ENCODE results near the gene CHURC1. TPM values are rescaled to one million over a fixed set of nuclear protein-coding genes. Genes with fewer than 3 reads are reported as not detected.

The CHURC1 gene
- total RNA-seq, 1 donor from 2014 or later: 38.6 TPM

GRCh38 chr14:64956697-64957406, 42.6 kb downstream of the CHURC1 start:
- ATAC-seq: no peak

- ATAC-seq: no peak
These were observed 43.9 kb downstream of the CHURC1 start for GRCh38 chr14:64958201-64958600.

- ATAC-seq: peak; percentile 63
These were observed 44.5 kb downstream of the CHURC1 start for GRCh38 chr14:64958743-64959142.

- ATAC-seq: peak; percentile 63
These were observed 46.6 kb downstream of the CHURC1 start for GRCh38 chr14:64960762-64961276.

GRCh38 chr14:64963611-64964010, 49.4 kb downstream of the CHURC1 start:
- no peak for ATAC-seq

- ATAC-seq: no peak
These were observed 51.2 kb downstream of the CHURC1 start for GRCh38 chr14:64965356-64966000.

- ATAC-seq: peak; percentile 85
These were observed 52.7 kb downstream of the CHURC1 start for GRCh38 chr14:64966976-64967375.

GRCh38 chr14:64968167-64968566, 53.9 kb downstream of the CHURC1 start:
- ATAC-seq: no peak

GRCh38 chr14:64968651-64969050, 54.4 kb downstream of the CHURC1 start:
- ATAC-seq: no peak

- no peak for ATAC-seq
These were observed 55.8 kb downstream of the CHURC1 start for GRCh38 chr14:64970041-64970440.

- ATAC-seq: no peak
These were observed 56.7 kb downstream of the CHURC1 start for GRCh38 chr14:64970776-64971477.

GRCh38 chr14:64971491-64971942, 57.3 kb downstream of the CHURC1 start:
- no peak for ATAC-seq

- peak; percentile 38 for ATAC-seq
These were observed 57.9 kb downstream of the CHURC1 start, which contains the start of gene RAB15 for GRCh38 chr14:64971943-64972791. Gene RAB15 (minus strand): TSS chr14:64972336. CDS start chr14:64972076, 260 bp downstream.

- ATAC-seq: no peak
These were observed 58.8 kb downstream of the CHURC1 start for GRCh38 chr14:64973026-64973442.

- no peak for ATAC-seq
These were observed 59.6 kb downstream of the CHURC1 start for GRCh38 chr14:64973826-64974225.

- ATAC-seq: no peak
These were observed 60.3 kb downstream of the CHURC1 start for GRCh38 chr14:64974563-64974962.

GRCh38 chr14:64979336-64980074, 65.2 kb downstream of the CHURC1 start:
- ATAC-seq: no peak

GRCh38 chr14:64983439-64984310, 69.4 kb downstream of the CHURC1 start:
- no peak for ATAC-seq

Data from esophagus mucosa (tissue), 1 donor.